Measurements from ENCODE around the gene ERRFI1. TPM values are rescaled to one million over a fixed set of nuclear protein-coding genes. Genes with fewer than 3 reads are reported as not detected.

Gene ERRFI1
- total RNA-seq, 2 donors from 2014 or later, result 61.4 to 72.5 TPM

- peaks cover 69% of the 10 kb centered on the region for H3K36me3 ChIP-seq (ENCODE audit: control insufficient read depth, insufficient read depth, low read length)
- H3K9ac ChIP-seq (ENCODE audit: extremely low read depth, low read length, poor library complexity, severe bottlenecking), result no peak overlapping the region
- no peak overlapping the region for H3K4me3 ChIP-seq (ENCODE audit: low read length)
- H3K4me1 ChIP-seq (ENCODE audit: control insufficient read depth, insufficient read depth, low read length), result no peaks in the 10 kb centered on the region
- WGBS, 2 experiments (ENCODE audit: insufficient coverage in 1 of 2, insufficient read length in 1 of 2), result 96 to 97% methylated on average over 5 of the region's 5 CpGs
- H3K27me3 ChIP-seq (ENCODE audit: control insufficient read depth, insufficient read depth, low read length, poor library complexity, severe bottlenecking), result no peaks in the 10 kb centered on the region
- no peak overlapping the region for H3K27ac ChIP-seq (ENCODE audit: low read depth, low read length)
- Mint-ChIP-seq H3K4me3 (no peak overlapping the region), H3K27ac (no peak overlapping the region), H3K36me3 (ENCODE audit: low read depth) (peaks cover 67% of the 10 kb centered on the region), H3K27me3 (ENCODE audit: insufficient read depth) (no peaks in the 10 kb centered on the region), H3K4me1 (peaks cover 2% of the 10 kb centered on the region), H3K9me3 (no peaks in the 10 kb centered on the region)
- H3K9me3 ChIP-seq (ENCODE audit: control insufficient read depth, low read length), result no peaks in the 10 kb centered on the region
- no peak for DNase-seq
- no peak for TF ChIP-seq CTCF (conservative IDR thresholded peaks at IDR 0.05)
These were observed 53.8 kb downstream of the ERRFI1 start for GRCh38 chr1:7972285-7972684.

- no peak for TF ChIP-seq CTCF (conservative IDR thresholded peaks at IDR 0.05)
- H3K4me3 Mint-ChIP-seq, result no peak overlapping the region
- H3K4me1 Mint-ChIP-seq, result peaks cover 2% of the 10 kb centered on the region
- H3K27me3 ChIP-seq (ENCODE audit: control insufficient read depth, insufficient read depth, low read length, poor library complexity, severe bottlenecking), result no peaks in the 10 kb centered on the region
- no peaks in the 10 kb centered on the region for H3K27me3 Mint-ChIP-seq (ENCODE audit: insufficient read depth)
- no peaks in the 10 kb centered on the region for H3K4me1 ChIP-seq (ENCODE audit: control insufficient read depth, insufficient read depth, low read length)
- 96 to 98% methylated on average over 6 of the region's 6 CpGs for WGBS, 2 experiments (ENCODE audit: insufficient coverage in 1 of 2, insufficient read length in 1 of 2)
- H3K27ac Mint-ChIP-seq, result no peak overlapping the region
- peaks cover 70% of the 10 kb centered on the region for H3K36me3 ChIP-seq (ENCODE audit: control insufficient read depth, insufficient read depth, low read length)
- H3K27ac ChIP-seq (ENCODE audit: low read depth, low read length), result no peak overlapping the region
- no peaks in the 10 kb centered on the region for H3K9me3 Mint-ChIP-seq
- no peak for DNase-seq
- peaks cover 68% of the 10 kb centered on the region for H3K36me3 Mint-ChIP-seq (ENCODE audit: low read depth)
- no peak overlapping the region for H3K4me3 ChIP-seq (ENCODE audit: low read length)
- no peaks in the 10 kb centered on the region for H3K9me3 ChIP-seq (ENCODE audit: control insufficient read depth, low read length)
- H3K9ac ChIP-seq (ENCODE audit: extremely low read depth, low read length, poor library complexity, severe bottlenecking), result no peak overlapping the region
These were observed 55.1 kb downstream of the ERRFI1 start for GRCh38 chr1:7971024-7971423.

GRCh38 chr1:7970246-7970645 is 55.9 kb downstream of the ERRFI1 start:
- no peak overlapping the region for H3K27ac Mint-ChIP-seq
- peaks cover 74% of the 10 kb centered on the region for H3K36me3 ChIP-seq (ENCODE audit: control insufficient read depth, insufficient read depth, low read length)

More at GRCh38 chr1:7970246-7970645, 55.9 kb downstream of the ERRFI1 start:
- H3K27me3 Mint-ChIP-seq (ENCODE audit: insufficient read depth), result no peaks in the 10 kb centered on the region
- no peaks in the 10 kb centered on the region for H3K4me1 Mint-ChIP-seq
- Histone ChIP-seq H3K9ac (ENCODE audit: extremely low read depth, low read length, poor library complexity, severe bottlenecking) (no peak overlapping the region), H3K9me3 (ENCODE audit: control insufficient read depth, low read length) (no peaks in the 10 kb centered on the region), H3K27ac (ENCODE audit: low read depth, low read length) (no peak overlapping the region), H3K4me3 (ENCODE audit: low read length) (no peak overlapping the region), H3K4me1 (ENCODE audit: control insufficient read depth, insufficient read depth, low read length) (no peaks in the 10 kb centered on the region), H3K27me3 (ENCODE audit: control insufficient read depth, insufficient read depth, low read length, poor library complexity, severe bottlenecking) (no peaks in the 10 kb centered on the region)
- no peak for DNase-seq
- TF ChIP-seq CTCF (conservative IDR thresholded peaks at IDR 0.05), result no peak
- H3K9me3 Mint-ChIP-seq, result no peaks in the 10 kb centered on the region
- peaks cover 72% of the 10 kb centered on the region for H3K36me3 Mint-ChIP-seq (ENCODE audit: low read depth)
- WGBS, 2 experiments (ENCODE audit: insufficient coverage in 1 of 2, insufficient read length in 1 of 2), result 93 to 96% methylated on average over 2 of the region's 2 CpGs
- H3K4me3 Mint-ChIP-seq, result no peak overlapping the region
